CD14-positive monocyte (primary cell): ENCODE data around the gene DTNB. TPM values are rescaled to one million over a fixed set of nuclear protein-coding genes. Genes with fewer than 3 reads are reported as not detected.

Experiments used
- DNase-seq, 3 donors: peaks; one replicate each; pipeline ENCODE4 v3.0.0-alpha.2; 2011 to 2022
- H2AFZ ChIP-seq: 2 replicates; pipeline ENCODE4 v1.6.0; 2012; ENCODE audit warnings: mild to moderate bottlenecking, low read depth, low read length, inconsistent platforms; ENCODE audit not compliant: insufficient read depth, poor library complexity, severe bottlenecking
- H3K27ac ChIP-seq, 2 donors: 1 replicate in 1 of 2; 2 replicates in 1 of 2; pipeline ENCODE4 v1.5.1; 2012 to 2013; ENCODE audit warnings: low read length in 2 of 2, control low read depth in 1 of 2, inconsistent platforms in 1 of 2, low read depth in 1 of 2, mild to moderate bottlenecking in 1 of 2
- H3K27me3 ChIP-seq, 2 donors: one replicate each; pipeline versions ENCODE4 v1.6.0 to v1.6.1; 2011 to 2013; ENCODE audit warnings: low read length in 2 of 2; ENCODE audit not compliant: control insufficient read depth in 2 of 2, insufficient read depth in 2 of 2
- H3K36me3 ChIP-seq, 2 donors: replicated peaks in 1 of 2; 1 replicate in 1 of 2; 2 replicates in 1 of 2; pipeline versions ENCODE4 v1.5.1 to v1.6.1; 2012 to 2013; ENCODE audit warnings: low read length in 2 of 2, control low read depth in 1 of 2, inconsistent platforms in 1 of 2, mild to moderate bottlenecking in 1 of 2; ENCODE audit not compliant: insufficient read depth in 2 of 2, control insufficient read depth in 1 of 2
- H3K4me1 ChIP-seq, 2 donors: 1 replicate in 1 of 2; 2 replicates in 1 of 2; pipeline versions ENCODE4 v1.5.1 to v1.6.1; 2012 to 2013; ENCODE audit warnings: low read length in 2 of 2, control low read depth in 1 of 2, inconsistent platforms in 1 of 2, mild to moderate bottlenecking in 1 of 2, moderate library complexity in 1 of 2; ENCODE audit not compliant: insufficient read depth in 2 of 2, control insufficient read depth in 1 of 2
- H3K4me2 ChIP-seq: replicated peaks from 2 replicates; pipeline ENCODE3; 2012; ENCODE audit warnings: low read length, moderate library complexity, mild to moderate bottlenecking; ENCODE audit not compliant: poor library complexity, severe bottlenecking; ENCODE audit errors: extremely low read depth
- H3K4me3 ChIP-seq, 3 experiments: fragments of 200-600 bp in 1 of 3; sonication (generic) in 1 of 3; replicated peaks in 1 of 3; 1 replicate in 2 of 3; 2 replicates in 1 of 3; pipeline ENCODE4 v1.5.1; 2011 to 2013; ENCODE audit warnings: low read length in 3 of 3, mild to moderate bottlenecking in 3 of 3, control low read depth in 2 of 3, low read depth in 2 of 3, inconsistent platforms in 1 of 3, moderate library complexity in 1 of 3
- H3K79me2 ChIP-seq: 2 replicates; pipeline ENCODE4 v1.6.0; 2012; ENCODE audit warnings: mild to moderate bottlenecking, control low read depth, inconsistent platforms, low read length, moderate library complexity; ENCODE audit not compliant: insufficient read depth
- H3K9ac ChIP-seq: 2 replicates; pipeline ENCODE4 v1.6.0; 2017; ENCODE audit warnings: low read length, mild to moderate bottlenecking; ENCODE audit not compliant: insufficient read depth, poor library complexity, severe bottlenecking
- H3K9me3 ChIP-seq, 2 donors: replicated peaks in 1 of 2; 1 replicate in 1 of 2; 2 replicates in 1 of 2; pipeline versions ENCODE4 v1.5.1 to v1.6.1; 2012 to 2013; ENCODE audit warnings: low read length in 2 of 2, control low read depth in 1 of 2; ENCODE audit not compliant: control insufficient read depth in 1 of 2, insufficient read depth in 1 of 2
- H4K20me1 ChIP-seq: 2 replicates; pipeline ENCODE4 v1.6.0; 2012; ENCODE audit warnings: mild to moderate bottlenecking, low read length, control low read depth, moderate library complexity; ENCODE audit not compliant: insufficient read depth
- H3K27ac Mint-ChIP-seq, 7 donors: one replicate each; pipeline ENCODE4 v1.8.0; 2020; ENCODE audit warnings: mild to moderate bottlenecking in 7 of 7, mixed read lengths in 7 of 7, moderate library complexity in 6 of 7, inconsistent platforms in 2 of 7
- H3K27me3 Mint-ChIP-seq, 3 donors: one replicate each; pipeline ENCODE4 v1.8.0; 2021 to 2022; ENCODE audit warnings: low read depth in 3 of 3, mild to moderate bottlenecking in 3 of 3, mixed read lengths in 3 of 3, moderate library complexity in 3 of 3, inconsistent platforms in 1 of 3
- H3K36me3 Mint-ChIP-seq, 2 donors: one replicate each; pipeline ENCODE4 v1.8.0; 2020; ENCODE audit warnings: mixed read lengths in 2 of 2, inconsistent platforms in 1 of 2, mild to moderate bottlenecking in 1 of 2
- H3K4me1 Mint-ChIP-seq: one replicate; pipeline ENCODE4 v1.8.0; 2020; ENCODE audit warnings: mild to moderate bottlenecking, mixed read lengths
- H3K4me3 Mint-ChIP-seq, 2 donors: one replicate each; pipeline ENCODE4 v1.8.0; 2020; ENCODE audit warnings: mild to moderate bottlenecking in 2 of 2, mixed read lengths in 2 of 2, moderate library complexity in 1 of 2
- H3K9me3 Mint-ChIP-seq, 7 donors: one replicate each; pipeline ENCODE4 v1.8.0; 2020 to 2022; ENCODE audit warnings: mixed read lengths in 7 of 7, mild to moderate bottlenecking in 6 of 7, moderate library complexity in 6 of 7, inconsistent platforms in 2 of 7
- WGBS: methylation state at CpG from one replicate; pipeline ENCODE4 v1.1.5; 2013; ENCODE audit warnings: missing lambda C conversion rate; ENCODE audit not compliant: insufficient coverage; 5-methylcytosine and 5-hydroxymethylcytosine counted together
- intact Hi-C, 2 donors: fragments of 100-400 bp; cut with micrococcal nuclease; formaldehyde crosslinking; loops; one replicate each; pipeline versions ENCODE4 v1.15.0 to v1.15.1; 2023
- polyA plus RNA-seq, 3 donors: library from polyadenylated mRNA; depleted of rRNA in 1 of 3; unstranded in 2 of 3; stranded (reverse) in 1 of 3; fragments of 300-500 nt in 2 of 3; fragments of >200 nt in 1 of 3; fragmentation: Illumina TruSeq in 2 of 3; gene quantifications; 1 replicate in 2 of 3; 2 replicates in 1 of 3; pipeline ENCODE4 v1.2.3, GENCODE V29; 2012 to 2021
- TF ChIP-seq, protein P1 (sequence below): fragments of 200-600 bp; IDR thresholded peaks from one replicate; pipeline ENCODE4 v1.8.0; 2022; ENCODE audit warnings: antibody characterized with exemption, mild to moderate bottlenecking

The DTNB gene
- polyA plus RNA-seq, 3 donors: 3.0 to 4.2 (median 3.3) TPM

DNA sequence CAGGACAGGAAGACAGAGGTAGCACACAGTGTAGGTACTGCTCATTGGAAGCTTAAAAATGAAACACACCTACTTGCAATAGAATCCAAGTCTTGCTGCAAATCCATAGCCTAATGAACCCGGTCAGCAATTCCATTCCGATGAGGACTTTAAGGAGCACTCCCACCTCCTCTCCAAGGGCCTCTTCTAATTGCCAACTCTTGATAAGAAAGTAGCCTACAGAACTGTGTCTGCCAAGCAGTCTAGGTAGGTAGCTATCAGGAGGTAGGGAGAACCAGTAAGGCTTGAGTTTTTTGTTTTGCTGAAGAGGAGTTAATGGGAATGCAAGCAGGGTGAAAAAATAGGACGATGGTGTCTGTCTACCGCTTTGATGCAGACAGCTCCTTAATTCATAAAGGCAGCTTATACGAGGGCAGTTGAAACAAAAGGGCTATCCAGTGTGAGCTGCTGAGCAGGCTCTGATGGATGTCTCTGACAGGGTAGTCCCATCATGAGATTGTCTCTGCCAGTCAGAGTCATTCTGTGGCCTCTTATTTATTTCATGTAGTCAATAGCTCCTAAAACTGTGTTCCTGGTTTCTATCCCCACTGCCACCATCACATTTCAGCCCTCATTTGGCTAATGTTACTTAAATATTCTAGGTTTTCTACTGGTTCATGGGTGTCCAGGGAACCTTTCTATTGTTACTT is 176.0 kb downstream of the DTNB start:
- H3K4me1 ChIP-seq: no peaks in the 10 kb centered on the region
- Mint-ChIP-seq H3K9me3 (peaks cover 0 to 3% (median 0%) of the 10 kb centered on the region in 7 donors), H3K27me3 (no peaks in the 10 kb centered on the region), H3K36me3 (no peaks in the 10 kb centered on the region), H3K4me1 (no peaks in the 10 kb centered on the region), H3K27ac (no peak overlapping the region), H3K4me3 (no peak overlapping the region)
- intact Hi-C loops: no loop called here
- no peaks in the 10 kb centered on the region for H3K79me2 ChIP-seq
- no peak overlapping the region for H2AFZ ChIP-seq
- H3K36me3 ChIP-seq: no peaks in the 10 kb centered on the region
- no peak overlapping the region for H3K4me2 ChIP-seq
- H3K9me3 ChIP-seq: no peaks in the 10 kb centered on the region
- no peaks in the 10 kb centered on the region for H3K27me3 ChIP-seq
- no peak overlapping the region for H3K9ac ChIP-seq
- H4K20me1 ChIP-seq: no peaks in the 10 kb centered on the region
- no peak for DNase-seq
- no peak overlapping the region for H3K27ac ChIP-seq
- H3K4me3 ChIP-seq: no peak overlapping the region
- 96% methylated on average over 3 of the region's 5 CpGs for WGBS
- TF ChIP-seq, protein P1, sequence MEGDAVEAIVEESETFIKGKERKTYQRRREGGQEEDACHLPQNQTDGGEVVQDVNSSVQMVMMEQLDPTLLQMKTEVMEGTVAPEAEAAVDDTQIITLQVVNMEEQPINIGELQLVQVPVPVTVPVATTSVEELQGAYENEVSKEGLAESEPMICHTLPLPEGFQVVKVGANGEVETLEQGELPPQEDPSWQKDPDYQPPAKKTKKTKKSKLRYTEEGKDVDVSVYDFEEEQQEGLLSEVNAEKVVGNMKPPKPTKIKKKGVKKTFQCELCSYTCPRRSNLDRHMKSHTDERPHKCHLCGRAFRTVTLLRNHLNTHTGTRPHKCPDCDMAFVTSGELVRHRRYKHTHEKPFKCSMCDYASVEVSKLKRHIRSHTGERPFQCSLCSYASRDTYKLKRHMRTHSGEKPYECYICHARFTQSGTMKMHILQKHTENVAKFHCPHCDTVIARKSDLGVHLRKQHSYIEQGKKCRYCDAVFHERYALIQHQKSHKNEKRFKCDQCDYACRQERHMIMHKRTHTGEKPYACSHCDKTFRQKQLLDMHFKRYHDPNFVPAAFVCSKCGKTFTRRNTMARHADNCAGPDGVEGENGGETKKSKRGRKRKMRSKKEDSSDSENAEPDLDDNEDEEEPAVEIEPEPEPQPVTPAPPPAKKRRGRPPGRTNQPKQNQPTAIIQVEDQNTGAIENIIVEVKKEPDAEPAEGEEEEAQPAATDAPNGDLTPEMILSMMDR: no peak

DNA sequence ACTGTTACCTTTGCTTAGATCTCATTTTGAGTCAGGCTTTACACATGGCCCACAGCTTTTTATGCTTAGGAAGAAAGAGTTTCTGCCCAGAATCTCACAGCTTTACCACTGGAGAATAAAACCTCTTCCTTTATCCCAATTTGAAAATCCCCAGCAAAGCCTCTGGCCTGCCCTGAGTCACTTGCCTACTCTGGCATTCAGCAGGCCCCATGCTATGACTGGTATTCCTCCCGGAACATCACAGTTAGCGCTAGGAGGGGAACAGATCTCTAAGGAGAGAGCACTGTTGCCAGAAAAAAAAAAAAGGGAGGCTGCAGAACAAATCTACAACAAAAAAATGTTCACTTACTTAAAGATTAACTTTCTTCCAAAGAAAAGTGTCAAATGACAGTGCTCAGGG is 178.8 kb downstream of the DTNB start:
- Mint-ChIP-seq H3K27ac (no peak overlapping the region), H3K27me3 (peaks cover 0 to 2% (median 0%) of the 10 kb centered on the region in 3 donors), H3K4me3 (no peak overlapping the region), H3K4me1 (peaks cover 8% of the 10 kb centered on the region), H3K36me3 (no peaks in the 10 kb centered on the region), H3K9me3 (peaks cover 0 to 3% (median 0%) of the 10 kb centered on the region in 7 donors)
- Histone ChIP-seq H3K9me3 (no peaks in the 10 kb centered on the region), H3K4me1 (peaks cover 6 to 9% of the 10 kb centered on the region in 2 donors), H3K79me2 (no peaks in the 10 kb centered on the region), H4K20me1 (no peaks in the 10 kb centered on the region), H3K36me3 (no peaks in the 10 kb centered on the region), H3K4me2 (no peak overlapping the region), H3K27me3 (no peaks in the 10 kb centered on the region), H3K27ac (no peak overlapping the region), H3K9ac (no peak overlapping the region), H2AFZ (no peak overlapping the region), H3K4me3 (no peak overlapping the region)
- intact Hi-C loops: no loop called here
- DNase-seq: no peak
- 100% methylated on average over 2 of the region's 2 CpGs for WGBS
- TF ChIP-seq, protein P1: no peak
